Measurements from ENCODE around the gene AGPAT3.

The AGPAT3 gene

GRCh38 chr21:43867332-43867703 lies 2.3 kb downstream of the AGPAT3 start:
- H3K4me3 Mint-ChIP-seq, result peak overlapping the region; percentile 88

GRCh38 chr21:43867948-43868347 lies 2.9 kb downstream of the AGPAT3 start:
- Mint-ChIP-seq H3K4me1 (peaks cover 56% of the 10 kb centered on the region), H3K27ac (no peak overlapping the region), H3K27me3 (no peaks in the 10 kb centered on the region), H3K9me3 (no peaks in the 10 kb centered on the region), H3K36me3 (peaks cover 12% of the 10 kb centered on the region), H3K4me3 (peak overlapping the region; percentile 88)

More at GRCh38 chr21:43867332-43867703, 2.3 kb downstream of the AGPAT3 start:
- Mint-ChIP-seq H3K36me3 (peaks cover 7% of the 10 kb centered on the region), H3K27me3 (no peaks in the 10 kb centered on the region), H3K9me3 (no peaks in the 10 kb centered on the region), H3K27ac (peak overlapping the region; percentile 43), H3K4me1 (peaks cover 49% of the 10 kb centered on the region)

- no peaks in the 10 kb centered on the region for H3K9me3 Mint-ChIP-seq
- H3K27ac Mint-ChIP-seq, result peak overlapping the region; percentile 23
- H3K4me1 Mint-ChIP-seq, result peaks cover 58% of the 10 kb centered on the region
- H3K4me3 Mint-ChIP-seq, result peak overlapping the region; percentile 47
- peaks cover 12% of the 10 kb centered on the region for H3K36me3 Mint-ChIP-seq
- no peaks in the 10 kb centered on the region for H3K27me3 Mint-ChIP-seq
Observed at GRCh38 chr21:43868461-43868860, 3.4 kb downstream of the AGPAT3 start.

GRCh38 chr21:43869486-43870325 lies 4.7 kb downstream of the AGPAT3 start:
- peaks cover 12% of the 10 kb centered on the region for H3K36me3 Mint-ChIP-seq
- H3K4me3 Mint-ChIP-seq, result no peak overlapping the region
- no peaks in the 10 kb centered on the region for H3K9me3 Mint-ChIP-seq
- peak overlapping the region; percentile 60 for H3K27ac Mint-ChIP-seq
- no peaks in the 10 kb centered on the region for H3K27me3 Mint-ChIP-seq
- H3K4me1 Mint-ChIP-seq, result peaks cover 68% of the 10 kb centered on the region

- Mint-ChIP-seq H3K27ac (no peak overlapping the region), H3K36me3 (peaks cover 19% of the 10 kb centered on the region), H3K9me3 (no peaks in the 10 kb centered on the region), H3K27me3 (no peaks in the 10 kb centered on the region), H3K4me3 (no peak overlapping the region), H3K4me1 (peaks cover 75% of the 10 kb centered on the region)
Observed at GRCh38 chr21:43871487-43871886, 6.5 kb downstream of the AGPAT3 start.

GRCh38 chr21:43872531-43873197 lies 7.6 kb downstream of the AGPAT3 start:
- peaks cover 19% of the 10 kb centered on the region for H3K36me3 Mint-ChIP-seq
- no peaks in the 10 kb centered on the region for H3K27me3 Mint-ChIP-seq
- H3K4me3 Mint-ChIP-seq, result no peak overlapping the region
- no peaks in the 10 kb centered on the region for H3K9me3 Mint-ChIP-seq
- peaks cover 68% of the 10 kb centered on the region for H3K4me1 Mint-ChIP-seq
- peak overlapping the region; percentile 30 for H3K27ac Mint-ChIP-seq

GRCh38 chr21:43873673-43874072 lies 8.7 kb downstream of the AGPAT3 start:
- H3K27ac Mint-ChIP-seq, result peak overlapping the region; percentile 64
- peak overlapping the region; percentile 4 for H3K4me3 Mint-ChIP-seq
- peaks cover 23% of the 10 kb centered on the region for H3K36me3 Mint-ChIP-seq
- H3K27me3 Mint-ChIP-seq, result no peaks in the 10 kb centered on the region
- H3K4me1 Mint-ChIP-seq, result peaks cover 68% of the 10 kb centered on the region
- no peaks in the 10 kb centered on the region for H3K9me3 Mint-ChIP-seq

- Mint-ChIP-seq H3K27me3 (no peaks in the 10 kb centered on the region), H3K4me1 (peaks cover 62% of the 10 kb centered on the region), H3K36me3 (peaks cover 23% of the 10 kb centered on the region), H3K9me3 (no peaks in the 10 kb centered on the region), H3K4me3 (peak overlapping the region; percentile 49), H3K27ac (peak overlapping the region; percentile 67)
Observed at GRCh38 chr21:43874085-43874805, 9.2 kb downstream of the AGPAT3 start.

GRCh38 chr21:43876605-43877004 lies 11.6 kb downstream of the AGPAT3 start:
- H3K9me3 Mint-ChIP-seq, result no peaks in the 10 kb centered on the region
- H3K4me1 Mint-ChIP-seq, result peaks cover 70% of the 10 kb centered on the region
- H3K27me3 Mint-ChIP-seq, result no peaks in the 10 kb centered on the region
- no peak overlapping the region for H3K27ac Mint-ChIP-seq
- no peak overlapping the region for H3K4me3 Mint-ChIP-seq
- H3K36me3 Mint-ChIP-seq, result peaks cover 20% of the 10 kb centered on the region

- Mint-ChIP-seq H3K36me3 (peaks cover 15% of the 10 kb centered on the region), H3K27me3 (no peaks in the 10 kb centered on the region), H3K4me1 (peaks cover 69% of the 10 kb centered on the region), H3K9me3 (no peaks in the 10 kb centered on the region), H3K27ac (no peak overlapping the region), H3K4me3 (no peak overlapping the region)
Observed at GRCh38 chr21:43877936-43878575, 13.0 kb downstream of the AGPAT3 start.

GRCh38 chr21:43879348-43880110 lies 14.5 kb downstream of the AGPAT3 start:
- H3K4me1 Mint-ChIP-seq, result peaks cover 71% of the 10 kb centered on the region
- no peaks in the 10 kb centered on the region for H3K9me3 Mint-ChIP-seq
- no peak overlapping the region for H3K4me3 Mint-ChIP-seq
- H3K27ac Mint-ChIP-seq, result peak overlapping the region; percentile 30
- H3K36me3 Mint-ChIP-seq, result peaks cover 15% of the 10 kb centered on the region
- no peaks in the 10 kb centered on the region for H3K27me3 Mint-ChIP-seq

- Mint-ChIP-seq H3K27me3 (no peaks in the 10 kb centered on the region), H3K4me1 (peaks cover 73% of the 10 kb centered on the region), H3K27ac (peak overlapping the region; percentile 18), H3K4me3 (no peak overlapping the region), H3K9me3 (no peaks in the 10 kb centered on the region), H3K36me3 (peaks cover 14% of the 10 kb centered on the region)
Observed at GRCh38 chr21:43880111-43880985, 15.3 kb downstream of the AGPAT3 start.

GRCh38 chr21:43881283-43881682 lies 16.3 kb downstream of the AGPAT3 start:
- Mint-ChIP-seq H3K27ac (no peak overlapping the region), H3K36me3 (peaks cover 9% of the 10 kb centered on the region), H3K4me1 (peaks cover 74% of the 10 kb centered on the region), H3K9me3 (no peaks in the 10 kb centered on the region), H3K27me3 (no peaks in the 10 kb centered on the region), H3K4me3 (no peak overlapping the region)

- Mint-ChIP-seq H3K36me3 (peaks cover 11% of the 10 kb centered on the region), H3K27ac (no peak overlapping the region), H3K9me3 (no peaks in the 10 kb centered on the region), H3K27me3 (no peaks in the 10 kb centered on the region), H3K4me1 (peaks cover 75% of the 10 kb centered on the region), H3K4me3 (no peak overlapping the region)
Observed at GRCh38 chr21:43881935-43882334, 16.9 kb downstream of the AGPAT3 start.
